Endothelial cell of umbilical vein (primary cell): ENCODE measurements around the gene BIRC3. TPM values are rescaled to one million over a fixed set of nuclear protein-coding genes. Genes with fewer than 3 reads are reported as not detected.

ENCODE experiments used
- BruUV-seq: library from RNA; stranded (reverse); fragments of 400-500 nt; replicated peaks from 2 replicates; lab custom pipeline; 2021; lab: Mats Ljungman, UMichigan
- CTCF ChIA-PET: fragments of 300-600, 350-600 bp; sonication (Branson Sonifier 250); formaldehyde crosslinking; loops from one replicate; lab custom pipeline; 2021; ENCODE audit warnings: antibody characterized with exemption, inconsistent platforms; lab: Charles Lee
- POLR2A ChIA-PET: fragments of 300-600, 350-600 bp; sonication (Branson Sonifier 250); formaldehyde crosslinking; loops from one replicate; lab custom pipeline; 2021; ENCODE audit warnings: antibody characterized with exemption, inconsistent platforms; lab: Charles Lee
- DNase-seq: peaks from one replicate; pipeline ENCODE4 v3.0.0-alpha.2; 2011; ENCODE audit warnings: low read depth, low spot score
- FAIRE-seq: peaks from 2 replicates; lab custom pipeline; 2011; peaks lifted over from hg19 to GRCh38; lab: Jason Lieb, UNC
- H2AFZ ChIP-seq: 2 replicates; pipeline ENCODE4 v1.6.0; 2012; ENCODE audit warnings: low read depth, low read length, control low read depth, inconsistent platforms
- H3K27ac ChIP-seq: 2 replicates; pipeline ENCODE4 v1.5.1; 2011; ENCODE audit warnings: low read depth, mild to moderate bottlenecking, control low read depth, low read length, moderate library complexity; ENCODE audit not compliant: insufficient read depth
- H3K27me3 ChIP-seq, 2 experiments: 2 replicates each; pipeline versions ENCODE4 v1.6.0 to v1.6.1; 2011; ENCODE audit warnings: low read length in 2 of 2, mixed read lengths in 1 of 2; ENCODE audit not compliant: control insufficient read depth in 2 of 2, insufficient read depth in 2 of 2
- H3K36me3 ChIP-seq, 2 experiments: 2 replicates in 1 of 2; 3 replicates in 1 of 2; pipeline ENCODE4 v1.5.1; 2011; ENCODE audit warnings: low read length in 2 of 2, mild to moderate bottlenecking in 1 of 2, moderate library complexity in 1 of 2; ENCODE audit not compliant: control insufficient read depth in 2 of 2, insufficient read depth in 2 of 2; ENCODE audit errors: extremely low read depth in 1 of 2
- H3K4me1 ChIP-seq: 3 replicates; pipeline ENCODE4 v1.5.1; 2011; ENCODE audit warnings: mild to moderate bottlenecking, low read length; ENCODE audit not compliant: control insufficient read depth, insufficient read depth; ENCODE audit errors: extremely low read depth
- H3K4me2 ChIP-seq: 2 replicates; pipeline ENCODE4 v1.6.1; 2011; ENCODE audit warnings: low read length, control low read depth, mixed read lengths; ENCODE audit not compliant: insufficient read depth
- H3K4me3 ChIP-seq, 3 experiments: fragments of 200-600 bp in 1 of 3; sonication (generic), shearing (Covaris generic) in 1 of 3; replicated peaks in 1 of 3; 2 replicates each; pipeline ENCODE4 v1.5.1; 2011 to 2016; ENCODE audit warnings: control low read depth in 3 of 3, low read length in 3 of 3, mild to moderate bottlenecking in 2 of 3, inconsistent platforms in 1 of 3, low read depth in 1 of 3, moderate library complexity in 1 of 3; ENCODE audit not compliant: insufficient read depth in 1 of 3
- H3K79me2 ChIP-seq: 2 replicates; pipeline ENCODE4 v1.6.0; 2012; ENCODE audit warnings: low read length, inconsistent platforms; ENCODE audit not compliant: control insufficient read depth, insufficient read depth
- H3K9ac ChIP-seq: replicated peaks from 2 replicates; pipeline ENCODE3; 2011; ENCODE audit warnings: low read length, control low read depth; ENCODE audit not compliant: insufficient read depth; ENCODE audit errors: extremely low read depth
- H3K9me1 ChIP-seq: replicated peaks from 3 replicates; pipeline ENCODE4 v1.6.0; 2011; ENCODE audit warnings: mild to moderate bottlenecking, low read length; ENCODE audit not compliant: control insufficient read depth, insufficient read depth; ENCODE audit errors: extremely low read depth
- H3K9me3 ChIP-seq: replicated peaks from 2 replicates; pipeline ENCODE4 v1.5.1; 2012; ENCODE audit warnings: low read length, inconsistent platforms; ENCODE audit not compliant: control insufficient read depth, insufficient read depth
- H4K20me1 ChIP-seq: replicated peaks from 2 replicates; pipeline ENCODE3; 2011; ENCODE audit warnings: mild to moderate bottlenecking, low read length; ENCODE audit not compliant: control insufficient read depth, insufficient read depth; ENCODE audit errors: extremely low read depth
- CTCF ChIP-seq, 2 donors: IDR thresholded peaks; 1 replicate in 1 of 2; 2 replicates in 1 of 2; pipeline ENCODE4 v1.5.1; 2011; ENCODE audit warnings: low read length in 2 of 2, mild to moderate bottlenecking in 2 of 2, moderate library complexity in 2 of 2, control low read depth in 1 of 2, inconsistent platforms in 1 of 2, low read depth in 1 of 2; ENCODE audit not compliant: insufficient read depth in 1 of 2; ENCODE audit errors: extremely low read depth in 1 of 2
- EZH2 ChIP-seq: IDR thresholded peaks from 2 replicates; pipeline ENCODE4 v1.6.1; 2012; ENCODE audit warnings: borderline replicate concordance, low read depth, mild to moderate bottlenecking, moderate library complexity, low read length, inconsistent platforms; ENCODE audit not compliant: severe bottlenecking
- FOS ChIP-seq: IDR thresholded peaks from 2 replicates; pipeline ENCODE4 v1.6.1; 2011; ENCODE audit warnings: mild to moderate bottlenecking, low read length, moderate library complexity, borderline replicate concordance; ENCODE audit not compliant: insufficient read depth
- GATA2 ChIP-seq: IDR thresholded peaks from 2 replicates; pipeline ENCODE4 v1.7.0; 2011; ENCODE audit warnings: low read depth, mild to moderate bottlenecking, moderate library complexity, mixed read lengths, low read length; ENCODE audit not compliant: insufficient read length, insufficient read depth
- JUN ChIP-seq: IDR thresholded peaks from 2 replicates; pipeline ENCODE4 v1.6.1; 2011; ENCODE audit warnings: borderline replicate concordance, low read depth; ENCODE audit not compliant: insufficient read length, insufficient read depth
- MAX ChIP-seq: IDR thresholded peaks from 2 replicates; pipeline ENCODE4 v1.6.1; 2011; ENCODE audit not compliant: insufficient read depth, insufficient read length
- MYC ChIP-seq: IDR thresholded peaks from one replicate; pipeline ENCODE4 v1.6.1; 2011; ENCODE audit warnings: mild to moderate bottlenecking, low read depth, low read length
- POLR2A ChIP-seq: IDR thresholded peaks from 2 replicates; pipeline ENCODE4 v1.6.1; 2012; ENCODE audit warnings: low read depth, mild to moderate bottlenecking, control low read depth, low read length
- POLR2AphosphoS5 ChIP-seq: IDR thresholded peaks from 2 replicates; pipeline ENCODE4 v1.6.1; 2012; ENCODE audit warnings: low read depth, mild to moderate bottlenecking, control low read depth, low read length, moderate library complexity; ENCODE audit not compliant: insufficient read depth
- dilution Hi-C: fragments of 300-500 bp; cut with MboI; formaldehyde crosslinking; loops from one replicate; pipeline ENCODE4 v1.15.0; 2019; ENCODE audit warnings: low sequenced_read_pairs; ENCODE audit not compliant: extremely low pct_ligation_motif_present
- intact Hi-C: fragments of 100-400 bp; cut with micrococcal nuclease; formaldehyde crosslinking; loops from one replicate; pipeline ENCODE4 v1.10.0; 2022
- polyA plus RNA-seq, 4 experiments: library from polyadenylated mRNA; depleted of rRNA in 3 of 4; stranded (reverse) in 3 of 4; unstranded in 1 of 4; fragments of >200 nt; gene quantifications; 2 replicates each; pipeline versions ENCODE4 v1.2.1 to v1.2.3, GENCODE V29; 2011 to 2012; ENCODE audit warnings: missing spikeins in 1 of 4
- total RNA-seq: library from RNA; stranded (reverse); gene quantifications from 2 replicates; pipeline ENCODE4 v1.2.3, GENCODE V29; 2021

Gene BIRC3
- total and polyA plus RNA-seq, 2 donors (not counting 3 experiments of a cell fraction or from before 2014, with no cell fraction given) = 0.28 to 1.4 TPM

- FAIRE-seq = no peak
- POLR2A ChIA-PET = no interaction called here
- Histone ChIP-seq H3K36me3 (no peaks in the 10 kb centered on the region), H4K20me1 (no peaks in the 10 kb centered on the region), H3K27me3 (no peaks in the 10 kb centered on the region), H3K4me2 (no peak overlapping the region), H3K4me3 (no peak overlapping the region), H3K9me1 (no peaks in the 10 kb centered on the region), H3K79me2 (no peaks in the 10 kb centered on the region), H3K9me3 (no peaks in the 10 kb centered on the region), H3K27ac (no peak overlapping the region), H2AFZ (no peak overlapping the region), H3K4me1 (peaks cover 6% of the 10 kb centered on the region), H3K9ac (no peak overlapping the region)
- intact Hi-C loops = loop anchor here (2.0 kb wide), 1 partner anchor 24 kb away; no protein-coding TSS in a partner anchor
- TF ChIP-seq POLR2AphosphoS5 = no peak
- no peak for DNase-seq
- dilution Hi-C loops = no loop called here
- CTCF ChIA-PET = interaction anchor here (1.8 to 6.6 kb wide), 2 partner anchors 22 to 26 kb away, joined by 7 to 29 read pairs; no protein-coding TSS in a partner anchor
- BruUV-seq = no TSS peak
These were observed 859 bp upstream of the BIRC3 start for GRCh38 chr11:102316346-102316904.

- intact Hi-C loops = loop anchor here (2.0 kb wide), 1 partner anchor 23 kb away; no protein-coding TSS in a partner anchor
- H3K36me3 ChIP-seq = no peaks in the 10 kb centered on the region
- no peaks in the 10 kb centered on the region for H3K27me3 ChIP-seq
- no peaks in the 10 kb centered on the region for H3K9me1 ChIP-seq
- no peaks in the 10 kb centered on the region for H3K9me3 ChIP-seq
- H2AFZ ChIP-seq = peak overlapping the region; percentile 79
- no peak for TF ChIP-seq MYC
- no peak for TF ChIP-seq JUN
- no peak for TF ChIP-seq FOS
- no peak for TF ChIP-seq POLR2A
- no peak for TF ChIP-seq EZH2
- TF ChIP-seq GATA2 = no peak
- no peak for TF ChIP-seq MAX
- no peak for TF ChIP-seq POLR2AphosphoS5
- no peak for TF ChIP-seq CTCF (IDR thresholded peaks at IDR 0.05; ENCODE audit: extremely low read depth in 1 of 2, insufficient read depth in 1 of 2, low read depth in 1 of 2, low read length in 2 of 2)
- dilution Hi-C loops = no loop called here
- no peaks in the 10 kb centered on the region for H3K79me2 ChIP-seq
- peaks cover 6% of the 10 kb centered on the region for H3K4me1 ChIP-seq
- BruUV-seq = no TSS peak
- peak overlapping the region; percentile 44 for H3K4me2 ChIP-seq
- H3K27ac ChIP-seq = peak overlapping the region; percentile 0
- no peaks in the 10 kb centered on the region for H4K20me1 ChIP-seq
- DNase-seq (no peak), FAIRE-seq (no peak)
- ChIA-PET POLR2A (no interaction called here), CTCF (interaction anchor here (1.4 kb wide), 1 partner anchor 24 kb away, joined by 6 read pairs; no protein-coding TSS in a partner anchor)
- peak overlapping the region; percentile 8 to 46 (median 36) for H3K4me3 ChIP-seq
- peak overlapping the region; percentile 36 for H3K9ac ChIP-seq
These were observed 452 bp downstream of the BIRC3 start for GRCh38 chr11:102317768-102318103.
